Bone marrow (tissue), 2 donors: ENCODE data around the gene LIFR.
"Not testable (repeated sequence)": the region's sequence is repeated elsewhere in the genome, so short reads cannot be mapped to it uniquely, and the experiment has no call there.

ENCODE experiments used
- DNase-seq, 2 donors: peaks; one replicate each; lab custom pipeline; 2025; lab: John Stamatoyannopoulos, UW

LIFR gene, protein sequence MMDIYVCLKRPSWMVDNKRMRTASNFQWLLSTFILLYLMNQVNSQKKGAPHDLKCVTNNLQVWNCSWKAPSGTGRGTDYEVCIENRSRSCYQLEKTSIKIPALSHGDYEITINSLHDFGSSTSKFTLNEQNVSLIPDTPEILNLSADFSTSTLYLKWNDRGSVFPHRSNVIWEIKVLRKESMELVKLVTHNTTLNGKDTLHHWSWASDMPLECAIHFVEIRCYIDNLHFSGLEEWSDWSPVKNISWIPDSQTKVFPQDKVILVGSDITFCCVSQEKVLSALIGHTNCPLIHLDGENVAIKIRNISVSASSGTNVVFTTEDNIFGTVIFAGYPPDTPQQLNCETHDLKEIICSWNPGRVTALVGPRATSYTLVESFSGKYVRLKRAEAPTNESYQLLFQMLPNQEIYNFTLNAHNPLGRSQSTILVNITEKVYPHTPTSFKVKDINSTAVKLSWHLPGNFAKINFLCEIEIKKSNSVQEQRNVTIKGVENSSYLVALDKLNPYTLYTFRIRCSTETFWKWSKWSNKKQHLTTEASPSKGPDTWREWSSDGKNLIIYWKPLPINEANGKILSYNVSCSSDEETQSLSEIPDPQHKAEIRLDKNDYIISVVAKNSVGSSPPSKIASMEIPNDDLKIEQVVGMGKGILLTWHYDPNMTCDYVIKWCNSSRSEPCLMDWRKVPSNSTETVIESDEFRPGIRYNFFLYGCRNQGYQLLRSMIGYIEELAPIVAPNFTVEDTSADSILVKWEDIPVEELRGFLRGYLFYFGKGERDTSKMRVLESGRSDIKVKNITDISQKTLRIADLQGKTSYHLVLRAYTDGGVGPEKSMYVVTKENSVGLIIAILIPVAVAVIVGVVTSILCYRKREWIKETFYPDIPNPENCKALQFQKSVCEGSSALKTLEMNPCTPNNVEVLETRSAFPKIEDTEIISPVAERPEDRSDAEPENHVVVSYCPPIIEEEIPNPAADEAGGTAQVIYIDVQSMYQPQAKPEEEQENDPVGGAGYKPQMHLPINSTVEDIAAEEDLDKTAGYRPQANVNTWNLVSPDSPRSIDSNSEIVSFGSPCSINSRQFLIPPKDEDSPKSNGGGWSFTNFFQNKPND

DNA sequence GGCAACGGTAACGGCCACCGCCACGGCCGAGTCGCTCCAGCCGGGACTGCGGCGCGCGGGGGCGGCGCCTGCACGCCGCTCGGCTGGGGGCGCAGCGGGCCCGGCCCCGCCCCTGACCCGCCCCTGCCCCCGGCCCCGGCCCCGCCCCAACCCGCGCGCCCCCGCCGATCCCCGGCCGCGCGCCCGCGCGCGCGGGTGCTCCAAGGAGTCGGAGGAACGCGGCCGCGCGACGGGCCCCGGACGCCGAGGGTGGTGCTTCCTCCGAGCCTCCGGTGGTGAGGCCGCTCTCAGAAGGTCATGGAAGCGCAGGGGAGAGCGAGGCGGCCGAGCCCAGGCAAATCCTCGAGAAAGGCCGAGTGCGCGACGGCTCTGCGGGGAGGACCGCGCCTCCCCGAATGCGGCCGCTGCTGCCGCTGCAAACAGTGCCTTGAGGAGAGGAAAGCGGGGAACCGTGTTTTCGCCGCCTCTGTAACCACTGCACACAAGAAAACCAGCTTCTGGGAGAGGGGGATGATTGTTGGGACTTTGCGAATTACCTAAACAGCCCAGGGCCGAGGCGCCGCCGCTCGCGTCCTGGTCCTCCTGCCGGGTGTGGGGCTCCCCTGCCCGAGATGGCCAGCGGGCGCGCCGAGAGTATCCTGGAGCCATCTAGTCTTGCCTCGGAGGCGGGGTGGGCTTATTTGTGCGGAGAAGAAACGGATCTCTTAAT is at the start of gene LIFR:
Gene LIFR (minus strand): TSS at position 48 of the 709 bp plus-strand sequence. CDS start 25,999 bp downstream, outside the sequence.
- DNase-seq = no peak

DNA sequence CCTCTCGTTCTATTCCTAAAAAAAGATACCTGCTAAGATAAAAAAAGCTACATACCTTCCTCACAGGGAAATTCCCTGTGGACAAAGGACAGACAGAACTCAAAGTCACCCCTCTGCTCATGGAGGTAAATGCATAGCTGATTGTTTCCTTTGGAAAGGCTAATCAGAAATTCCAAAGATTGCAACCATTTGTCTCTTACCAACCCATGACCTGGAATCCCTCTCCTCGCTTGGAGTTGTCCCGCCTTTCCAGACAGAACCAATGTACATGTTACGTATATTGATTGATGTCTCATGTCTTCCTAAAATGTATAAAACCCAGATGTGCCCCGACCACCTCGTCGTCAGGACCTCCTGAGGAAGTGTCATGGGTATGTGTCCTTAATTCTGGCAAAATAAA is 49.2 kb upstream of the LIFR start:
- DNase-seq = no peak

DNA sequence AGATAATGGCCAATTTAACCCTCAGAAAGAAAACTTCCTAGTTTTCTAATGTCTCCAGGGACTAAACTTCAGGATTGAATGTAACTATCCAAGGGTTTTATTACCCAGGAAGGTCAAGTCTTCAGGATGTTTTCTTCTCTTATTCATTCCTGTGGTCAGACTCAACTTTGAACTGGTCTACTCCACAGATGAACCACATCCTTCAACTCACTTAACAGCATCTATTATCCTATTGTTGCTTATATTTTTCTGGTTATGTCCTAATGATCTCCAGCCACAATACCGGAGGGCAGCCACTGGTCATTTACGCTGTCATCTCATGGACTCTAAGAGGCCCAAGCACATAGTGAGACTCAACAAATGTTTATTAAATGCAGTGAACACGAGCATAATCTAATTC is 47.2 kb upstream of the LIFR start:
- DNase-seq = no peak

DNA sequence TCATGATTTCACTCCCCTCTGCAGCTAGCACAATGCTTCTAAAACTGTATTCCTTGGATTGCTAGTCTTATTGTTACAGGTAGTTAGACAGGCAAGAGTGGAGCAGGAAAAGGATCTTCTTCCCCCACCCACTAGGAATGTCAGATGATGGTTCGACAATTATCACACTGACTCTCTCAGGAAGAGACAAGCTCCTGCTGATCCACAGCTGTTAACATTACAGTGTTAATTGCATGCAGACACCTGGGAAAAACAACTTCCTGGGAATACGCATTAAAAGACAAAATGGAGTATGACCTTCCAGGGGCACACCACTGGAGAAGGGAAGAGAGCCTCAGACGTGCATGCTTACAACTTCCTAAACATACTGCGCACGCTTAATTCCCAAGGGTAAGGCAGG is 46.2 kb upstream of the LIFR start:
- no peak for DNase-seq

DNA sequence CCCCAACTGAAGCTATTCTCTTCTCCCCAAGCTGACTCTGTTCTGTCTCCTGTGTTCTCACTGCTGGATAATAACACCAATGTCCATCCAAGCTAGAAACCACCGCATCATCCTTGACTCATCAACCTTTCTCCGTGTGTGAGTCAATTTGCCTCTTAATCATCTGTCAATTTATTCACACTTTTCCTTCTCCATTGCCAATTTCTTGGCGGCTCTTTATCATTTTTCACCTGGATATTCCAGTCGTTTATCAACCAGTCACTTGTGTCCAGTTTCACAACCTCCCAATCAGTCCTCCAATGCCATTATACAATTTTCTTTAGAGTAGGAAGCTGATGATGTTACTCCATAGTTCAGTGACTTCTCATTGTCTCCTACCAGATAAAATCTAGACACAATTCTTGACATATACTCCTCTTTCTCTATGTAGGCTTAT is 45.4 kb upstream of the LIFR start:
- no peak for DNase-seq

DNA sequence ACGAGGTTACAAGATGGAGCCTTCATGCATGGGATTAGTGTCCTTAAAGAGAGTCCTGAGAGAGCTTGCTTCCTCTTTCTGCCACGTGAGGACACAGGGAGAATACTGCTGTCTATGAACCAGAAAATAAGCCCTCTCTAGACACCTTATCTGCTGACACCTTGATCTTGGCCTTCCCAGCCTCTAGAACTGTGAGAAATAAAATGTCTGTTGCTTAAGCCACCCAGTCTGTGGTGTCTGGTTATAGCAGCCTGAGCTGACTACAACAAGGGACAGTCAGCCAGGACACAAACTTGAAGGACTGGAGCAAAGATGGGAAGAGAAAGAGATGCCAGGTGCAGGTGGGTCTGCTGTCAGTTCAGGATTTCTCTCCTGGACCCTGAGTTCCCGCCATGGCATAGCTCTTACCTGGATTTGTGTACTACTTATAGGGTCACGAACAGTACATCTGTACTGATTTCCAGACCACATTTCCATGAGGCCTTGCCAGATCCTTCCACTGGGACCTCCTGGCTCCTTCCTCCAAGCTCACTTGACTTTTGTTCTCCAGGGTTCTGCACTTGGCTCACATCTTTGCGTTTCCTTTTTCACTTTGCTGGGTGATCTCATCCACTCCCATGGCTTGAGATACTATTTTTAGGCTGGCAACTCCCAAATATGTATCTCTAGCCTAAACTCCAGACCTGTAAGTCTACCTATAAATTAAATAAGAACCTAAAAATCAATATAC is 44.9 kb upstream of the LIFR start:
- no peak for DNase-seq

DNA sequence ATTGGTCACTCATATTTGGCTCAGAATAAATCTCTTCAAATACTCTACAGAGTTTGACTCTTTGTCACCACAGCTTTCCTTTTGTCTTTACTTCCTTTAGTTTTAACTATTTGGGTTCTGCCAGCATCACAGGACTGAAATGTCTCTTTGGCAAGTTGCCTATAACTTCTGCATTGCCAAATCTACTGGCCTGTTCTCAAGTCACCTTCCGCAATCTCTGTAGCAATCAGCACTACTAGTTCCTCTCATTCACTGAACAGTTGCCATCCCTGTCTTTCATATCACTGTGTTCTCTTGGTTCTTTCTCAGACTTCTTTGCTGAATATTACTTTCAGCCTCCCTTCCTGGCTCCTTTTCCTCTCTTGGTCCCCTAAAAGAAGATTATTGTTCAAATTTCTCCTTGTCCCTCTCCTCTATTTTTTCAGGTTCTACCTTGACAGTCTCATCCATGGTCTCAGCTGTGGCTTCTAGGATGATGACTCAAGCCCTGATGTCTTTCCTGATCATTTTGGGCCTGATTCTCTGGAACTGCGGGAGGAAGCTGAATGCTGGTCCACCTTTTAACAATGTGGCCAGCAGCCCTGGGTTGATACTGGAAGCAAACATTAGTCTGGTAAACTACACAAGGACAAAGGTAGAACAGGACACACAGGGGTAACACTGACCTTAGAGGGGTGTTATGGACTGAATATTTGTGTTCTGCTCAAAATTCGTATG is 44.0 kb upstream of the LIFR start:
- no peak for DNase-seq

DNA sequence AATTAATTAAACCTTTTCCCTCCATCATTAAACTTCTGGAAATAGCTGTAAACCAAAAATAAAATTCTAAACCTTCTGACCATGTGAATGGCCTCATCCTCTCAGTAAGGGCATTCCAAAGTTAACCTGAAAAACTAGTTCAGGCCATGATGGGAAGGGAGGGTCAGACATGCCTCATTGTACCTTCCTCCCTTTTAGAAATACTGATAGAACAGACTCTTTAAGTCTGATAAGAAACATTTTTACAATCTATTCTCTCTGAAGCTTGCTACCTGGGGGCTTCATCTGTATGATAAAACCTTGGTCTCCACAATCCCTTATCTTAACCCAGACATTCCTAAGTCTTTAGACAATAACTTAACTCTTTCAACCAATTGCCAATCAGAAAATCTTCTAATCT is 43.3 kb upstream of the LIFR start:
- DNase-seq = not testable (repeated sequence)

DNA sequence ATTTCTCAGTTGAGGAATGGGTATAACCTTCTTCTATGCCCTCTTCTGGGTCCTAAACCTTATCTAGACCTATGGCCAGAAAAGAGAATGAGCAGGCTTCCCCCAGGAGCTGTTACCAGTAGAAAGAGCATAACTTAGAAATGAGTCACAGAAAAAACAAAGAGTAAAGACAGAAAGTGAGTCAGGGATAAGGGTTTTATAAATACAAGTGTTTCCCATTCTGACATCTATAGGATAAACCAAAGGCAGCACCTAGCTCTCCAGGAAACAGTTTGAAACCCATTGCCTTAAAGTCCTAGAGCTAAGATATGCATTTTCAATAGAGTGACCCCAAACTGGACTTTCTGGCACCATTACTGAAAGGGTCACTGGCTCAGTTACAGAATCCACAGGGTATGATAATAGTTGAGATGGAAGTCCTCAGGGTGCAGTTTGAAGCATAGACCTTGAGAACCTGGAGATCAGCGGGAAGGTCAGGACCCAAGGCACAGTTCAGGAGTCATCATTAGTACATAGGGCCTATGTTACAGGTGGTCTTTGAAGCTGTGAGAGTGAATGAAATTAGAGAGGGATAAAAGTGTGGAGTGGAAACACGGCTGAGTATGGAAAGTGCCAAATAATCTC is 42.7 kb upstream of the LIFR start:
- no peak for DNase-seq

DNA sequence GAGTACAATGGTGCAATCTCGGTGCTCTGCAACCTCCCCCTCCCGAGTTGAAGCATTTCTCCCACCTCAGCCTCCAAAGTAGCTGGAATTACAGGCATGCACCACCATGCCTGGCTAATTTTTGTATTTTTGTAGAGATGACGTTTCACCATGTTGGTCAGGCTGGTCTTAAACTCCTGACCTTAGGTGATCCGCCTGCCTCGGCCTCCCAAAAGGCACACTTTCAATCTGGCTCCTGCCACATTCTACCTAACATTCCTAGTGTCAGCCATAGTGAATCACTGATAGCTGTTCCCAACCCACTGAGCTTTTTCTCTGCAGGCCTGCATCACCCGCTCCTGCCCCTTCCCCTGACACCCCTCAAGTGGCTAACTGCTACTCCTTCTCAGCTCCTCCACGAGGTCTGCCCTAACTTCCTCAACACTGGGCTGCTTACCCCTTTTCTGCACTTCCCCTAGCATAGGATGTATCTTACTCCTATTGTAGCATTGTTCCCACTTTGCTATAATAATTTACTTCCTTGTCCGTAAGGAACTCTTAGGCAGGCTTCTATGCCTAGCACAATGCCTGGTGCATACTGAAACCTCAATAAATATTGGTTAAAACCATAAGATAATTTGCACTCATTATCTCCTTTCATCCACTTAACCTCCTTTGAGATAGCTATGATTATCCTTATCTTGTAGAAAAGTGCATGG is 42.0 kb upstream of the LIFR start:
- DNase-seq = no peak

DNA sequence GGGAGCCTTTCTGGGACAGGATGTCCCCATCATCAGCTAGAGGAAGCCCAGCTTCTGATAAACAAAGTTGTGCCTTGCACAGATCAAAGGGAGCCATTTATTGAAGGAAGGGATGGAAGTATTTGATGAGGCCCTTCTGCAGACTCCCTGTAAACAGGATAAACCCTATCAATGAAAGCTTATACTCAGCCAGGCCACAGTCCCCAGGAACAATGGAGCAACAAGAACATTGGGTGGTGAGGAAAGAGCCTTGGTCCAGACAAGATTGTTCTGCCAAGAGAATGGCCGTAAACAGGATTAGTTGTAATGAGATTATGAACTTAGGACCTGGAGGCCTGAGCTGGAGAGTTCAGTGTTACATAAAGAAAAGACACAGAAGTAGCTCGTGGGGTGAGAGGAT is 40.5 kb upstream of the LIFR start:
- DNase-seq = no peak

DNA sequence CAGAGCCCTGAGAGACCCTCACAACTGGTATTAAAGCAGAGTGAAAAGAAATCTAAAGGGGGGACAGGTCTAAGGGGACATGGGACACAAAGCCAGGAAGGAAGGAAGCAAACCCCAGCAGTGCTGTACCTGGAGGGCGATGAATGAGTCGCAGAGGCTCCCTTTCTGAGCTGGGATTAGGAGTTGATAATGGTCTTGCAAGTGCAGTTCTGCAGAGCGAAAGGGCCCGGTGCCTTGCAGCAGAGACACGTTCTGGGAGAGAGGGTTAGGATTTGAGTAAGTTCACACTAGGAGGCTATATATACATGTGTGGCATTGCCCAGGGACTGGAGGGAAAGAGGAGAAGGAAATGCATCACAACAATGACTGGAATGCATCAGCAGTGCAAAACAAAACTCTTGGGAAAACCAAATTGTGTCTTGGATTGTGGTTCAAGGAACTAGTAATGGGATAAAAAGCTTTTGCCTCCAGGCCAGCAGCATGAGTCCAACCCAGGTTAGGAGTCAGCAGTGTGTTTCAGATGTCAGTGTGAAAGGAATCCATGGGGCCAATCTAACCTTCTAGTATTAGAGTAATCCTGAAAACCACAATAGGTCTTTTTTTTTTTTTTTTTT is 38.8 kb upstream of the LIFR start:
- DNase-seq = no peak

DNA sequence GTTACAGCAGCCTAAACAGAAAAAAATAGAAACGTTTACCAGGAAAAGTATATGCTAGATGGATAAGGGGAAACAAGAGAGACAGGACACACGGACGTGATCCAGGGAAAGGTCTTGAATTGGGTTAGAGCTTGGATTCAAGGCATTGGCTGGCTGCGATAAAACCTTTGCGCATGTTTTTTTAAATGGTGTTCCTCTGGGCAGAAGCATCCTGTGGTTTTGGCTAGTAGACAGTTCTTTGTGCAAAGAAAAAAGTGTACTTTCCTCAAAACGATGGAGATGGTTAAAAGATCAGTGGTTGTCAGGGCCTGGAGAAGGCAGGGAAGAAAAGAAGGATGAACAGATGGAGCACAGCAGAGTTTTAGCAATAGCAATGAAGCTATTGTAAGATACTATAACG is 37.5 kb upstream of the LIFR start:
- no peak for DNase-seq

DNA sequence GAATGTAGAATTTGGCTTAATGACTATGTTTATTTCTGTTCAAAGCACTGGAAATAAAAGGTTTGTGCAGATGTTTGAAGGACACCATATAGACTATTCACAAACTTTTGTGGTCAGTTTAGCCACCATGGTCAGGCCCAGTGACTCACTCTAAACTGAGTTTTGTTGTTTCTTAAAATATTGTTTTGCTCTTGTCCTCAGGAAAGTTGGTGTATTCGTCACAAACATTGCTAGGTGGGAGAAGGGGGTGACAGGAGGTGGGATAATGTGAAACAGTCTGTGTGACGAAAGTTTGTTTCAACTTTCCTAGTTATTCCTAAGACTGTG is 35.0 kb upstream of the LIFR start:
- DNase-seq = no peak

DNA sequence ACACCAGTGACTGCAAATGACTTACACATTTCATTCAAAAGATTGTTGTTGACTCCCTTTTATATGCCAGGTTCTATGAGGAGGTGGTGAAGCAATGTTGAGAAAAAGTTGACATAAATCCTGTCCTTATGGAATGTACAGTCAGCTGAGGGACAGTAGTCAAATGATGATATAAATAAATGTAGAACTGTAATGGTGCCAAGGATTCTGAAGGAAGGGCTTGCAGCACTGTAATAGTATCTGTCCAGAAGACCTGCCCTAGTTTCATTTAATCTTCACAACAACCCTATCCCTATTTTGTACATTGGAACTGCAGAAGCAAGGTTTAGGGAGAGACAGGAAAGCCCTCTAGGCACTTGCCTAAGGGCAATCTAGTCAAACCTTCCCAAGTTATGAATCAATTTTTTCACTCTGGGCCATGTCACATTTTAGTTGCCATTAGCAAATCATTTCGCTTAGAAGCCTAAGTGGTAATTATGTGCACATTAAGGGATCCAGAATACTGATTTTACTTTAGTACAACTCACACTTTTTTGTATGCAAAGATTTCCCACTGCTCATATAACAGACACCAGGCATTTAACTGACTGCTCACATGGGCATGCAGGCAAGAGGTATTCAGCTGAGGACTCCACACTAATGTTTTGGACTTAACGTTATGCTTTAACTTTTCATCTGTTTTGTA is 34.5 kb upstream of the LIFR start:
- no peak for DNase-seq

DNA sequence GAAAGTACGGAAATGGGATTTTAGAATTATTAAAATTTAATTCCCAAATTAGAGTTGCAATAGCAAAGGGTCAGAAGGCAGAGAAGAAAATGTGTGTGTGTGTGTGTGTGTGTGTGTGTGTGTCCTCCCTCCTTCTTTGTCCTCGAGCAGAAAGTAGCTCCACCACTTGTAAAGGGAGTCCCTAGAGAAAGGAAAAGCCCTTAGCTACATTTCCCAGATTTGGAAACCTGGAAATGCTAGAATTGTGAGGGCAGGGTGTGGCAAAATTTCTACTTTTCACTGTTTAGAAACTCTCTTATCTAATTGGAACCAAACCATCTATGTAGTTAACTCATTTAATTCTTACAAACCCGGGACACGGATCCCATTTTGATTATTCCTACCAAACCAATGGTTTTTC is 33.2 kb upstream of the LIFR start:
- no peak for DNase-seq

DNA sequence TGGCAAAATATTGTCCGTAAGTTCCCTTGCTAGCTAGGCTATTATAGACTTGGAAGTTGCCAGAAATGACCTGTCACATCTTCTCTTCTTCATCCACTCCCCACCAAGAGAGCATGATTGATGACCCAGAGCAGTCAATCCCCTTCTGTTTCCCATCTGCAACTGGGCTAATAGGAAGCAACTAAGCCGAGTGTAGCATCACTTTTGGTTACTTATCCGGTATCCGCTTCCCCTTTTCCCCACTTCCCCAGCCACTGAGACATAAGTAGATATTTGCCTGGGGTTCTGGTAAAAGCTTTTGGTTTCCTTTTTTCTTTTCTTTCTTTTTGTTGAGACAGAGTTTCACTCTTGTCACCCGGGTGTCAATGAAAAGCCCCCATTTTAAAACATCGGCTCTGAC is 29.4 kb upstream of the LIFR start:
- DNase-seq = no peak

DNA sequence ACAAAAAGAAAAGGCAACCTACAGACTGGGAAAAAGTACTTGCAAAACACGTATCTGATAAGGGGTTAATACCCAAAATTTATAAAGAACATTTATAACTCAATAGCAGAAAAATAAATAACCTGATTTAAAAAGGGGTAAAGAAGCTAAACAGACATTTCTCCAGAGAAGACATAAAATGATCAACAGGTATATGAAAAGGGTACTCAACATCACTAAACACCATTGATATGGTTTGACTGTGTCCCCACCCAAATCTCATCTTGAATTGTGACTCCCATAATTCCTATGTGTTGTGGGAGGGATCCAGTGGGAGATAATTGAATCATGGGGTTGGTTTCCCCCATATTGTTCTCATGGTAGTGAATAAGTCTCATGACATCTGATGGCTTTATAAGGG is 27.1 kb upstream of the LIFR start:
- no peak for DNase-seq

DNA sequence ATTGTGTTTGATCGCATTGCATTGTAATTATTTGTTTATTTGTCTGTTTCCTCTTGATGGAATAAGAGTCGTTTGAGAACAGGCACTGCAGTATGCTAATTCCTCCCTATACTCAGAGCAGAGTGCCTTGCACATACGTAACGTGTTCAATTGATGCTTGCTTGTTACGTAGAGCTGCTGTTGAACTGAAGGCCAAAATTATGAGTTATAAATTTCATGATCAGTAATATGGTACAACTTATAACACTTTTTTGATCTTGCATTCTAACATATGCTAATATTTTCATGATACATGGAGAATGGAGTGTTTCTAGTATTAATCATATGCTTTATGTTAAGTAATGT is 26.5 kb upstream of the LIFR start:
- DNase-seq = no peak
